ENCODE measurements around the gene RTKN.
"Not testable (repeated sequence)": the region's sequence is repeated elsewhere in the genome, so short reads cannot be mapped to it uniquely, and the experiment has no call there.

Gene RTKN

GRCh38 chr2:74441690-74442482 is at the start of gene RTKN:
RTKN (minus strand) TSS chr2:74441937; CDS start chr2:74441816, 121 bp downstream.
- DNase-seq (ENCODE audit: low read depth), result no peak

- no peak for DNase-seq (ENCODE audit: low read depth)
Measured at GRCh38 chr2:74489906-74490305, 48.2 kb upstream of the RTKN start.

GRCh38 chr2:74488643-74489481 is 47.1 kb upstream of the RTKN start:
- no peak for DNase-seq (ENCODE audit: low read depth)

- no peak for DNase-seq (ENCODE audit: low read depth)
Measured at GRCh38 chr2:74486141-74486540, 44.4 kb upstream of the RTKN start.

GRCh38 chr2:74483675-74484164 is 42.0 kb upstream of the RTKN start:
- DNase-seq (ENCODE audit: low read depth), result not testable (repeated sequence)

- DNase-seq (ENCODE audit: low read depth), result peak; percentile 79
Measured at GRCh38 chr2:74482801-74483674, 41.3 kb upstream of the RTKN start, which contains the start of the genes CCDC142 and TTC31. CCDC142 (minus strand) TSS chr2:74482998; CDS start chr2:74482837, 161 bp downstream. TTC31 (plus strand) TSS chr2:74483081; CDS start chr2:74483096, 15 bp downstream.

- no peak for DNase-seq (ENCODE audit: low read depth)
Measured at GRCh38 chr2:74481961-74482800, 40.4 kb upstream of the RTKN start.

GRCh38 chr2:74481431-74481830 is 39.7 kb upstream of the RTKN start:
- DNase-seq (ENCODE audit: low read depth), result no peak

- no peak for DNase-seq (ENCODE audit: low read depth)
Measured at GRCh38 chr2:74474899-74475298, 33.2 kb upstream of the RTKN start.

- DNase-seq (ENCODE audit: low read depth), result no peak
Measured at GRCh38 chr2:74474481-74474880, 32.7 kb upstream of the RTKN start.

- DNase-seq (ENCODE audit: low read depth), result no peak
Measured at GRCh38 chr2:74472945-74473258, 31.2 kb upstream of the RTKN start.

GRCh38 chr2:74472086-74472944 is 30.6 kb upstream of the RTKN start, which contains the start of gene MRPL53:
MRPL53 (minus strand) TSS chr2:74472680; CDS start chr2:74472660, 20 bp downstream.
- DNase-seq (ENCODE audit: low read depth), result peak; percentile 95

GRCh38 chr2:74471332-74472065 is 29.8 kb upstream of the RTKN start:
- DNase-seq (ENCODE audit: low read depth), result no peak

- not testable (repeated sequence) for DNase-seq (ENCODE audit: low read depth)
Measured at GRCh38 chr2:74470742-74471141, 29.0 kb upstream of the RTKN start.

GRCh38 chr2:74464406-74464805 is 22.7 kb upstream of the RTKN start:
- no peak for DNase-seq (ENCODE audit: low read depth)

GRCh38 chr2:74462786-74463105 is 21.0 kb upstream of the RTKN start:
- DNase-seq (ENCODE audit: low read depth), result no peak

- no peak for DNase-seq (ENCODE audit: low read depth)
Measured at GRCh38 chr2:74462054-74462785, 20.5 kb upstream of the RTKN start.

- no peak for DNase-seq (ENCODE audit: low read depth)
Measured at GRCh38 chr2:74461187-74462053, 19.7 kb upstream of the RTKN start.

Measured in CMK (cell line).